Peyer's patch (tissue), 4 donors: ENCODE measurements around the gene CAMK1G.

Experiments
- CTCF ChIP-seq, 6 experiments: fragments of 450-650 bp in 4 of 6; fragments of 200-600 bp in 2 of 6; sonication (generic) in 1 of 6; IDR thresholded peaks; one replicate each; pipeline ENCODE4 v1.5.1; 2017 to 2019; ENCODE audit warnings: antibody characterized with exemption in 6 of 6, mild to moderate bottlenecking in 3 of 6, moderate library complexity in 1 of 6
- POLR2A ChIP-seq, 2 donors: fragments of 450-650 bp; IDR thresholded peaks; one replicate each; pipeline ENCODE4 v1.5.1; 2017; ENCODE audit warnings: antibody characterized with exemption in 2 of 2, mild to moderate bottlenecking in 2 of 2, moderate library complexity in 2 of 2

GRCh38 chr1:209621286-209621685, 37.8 kb downstream of the CAMK1G start:
- TF ChIP-seq CTCF (IDR thresholded peaks at IDR 0.05): no peak
- no peak for TF ChIP-seq POLR2A (IDR thresholded peaks at IDR 0.05)
